ENCODE measurements around the gene PLD5. TPM values are rescaled to one million over a fixed set of nuclear protein-coding genes. Genes with fewer than 3 reads are reported as not detected.

PLD5 gene
- total RNA-seq, 4 donors from 2014 or later = 0.16 TPM; not detected in 3

GRCh38 chr1:242425232-242425631, 99.3 kb downstream of the PLD5 start:
- TF ChIP-seq CTCF (IDR thresholded peaks at IDR 0.05; ENCODE audit: low read depth) = no peak

DNA sequence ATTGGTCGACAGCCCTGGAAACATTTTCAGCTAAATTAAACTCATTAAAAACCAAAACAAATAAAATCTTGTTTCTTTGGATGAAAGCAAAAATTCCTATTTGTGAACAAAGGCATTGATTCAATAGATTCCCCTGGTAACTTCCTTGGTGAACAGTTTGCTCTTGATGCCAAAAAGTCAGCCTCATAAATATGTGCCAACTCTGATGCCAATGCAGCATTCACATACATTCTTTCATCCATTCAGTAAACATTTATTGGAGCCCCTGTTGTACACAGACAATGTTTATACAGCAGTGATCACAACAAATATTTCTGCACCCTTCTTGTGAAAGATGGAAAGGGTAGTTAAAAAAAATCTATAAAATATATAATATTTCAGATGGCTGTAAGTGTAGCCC, 107.8 kb downstream of the PLD5 start:
- TF ChIP-seq CTCF (IDR thresholded peaks at IDR 0.05; ENCODE audit: low read depth) = no peak

- TF ChIP-seq CTCF (IDR thresholded peaks at IDR 0.05; ENCODE audit: low read depth) = no peak
These were observed 111.6 kb downstream of the PLD5 start for GRCh38 chr1:242412921-242413320.

GRCh38 chr1:242411901-242412300, 112.6 kb downstream of the PLD5 start:
- no peak for TF ChIP-seq CTCF (IDR thresholded peaks at IDR 0.05; ENCODE audit: low read depth)

GRCh38 chr1:242405947-242406346, 118.5 kb downstream of the PLD5 start:
- no peak for TF ChIP-seq CTCF (IDR thresholded peaks at IDR 0.05; ENCODE audit: low read depth)

GRCh38 chr1:242404296-242404695, 120.2 kb downstream of the PLD5 start:
- no peak for TF ChIP-seq CTCF (IDR thresholded peaks at IDR 0.05; ENCODE audit: low read depth)

GRCh38 chr1:242402956-242403355, 121.5 kb downstream of the PLD5 start:
- no peak for TF ChIP-seq CTCF (IDR thresholded peaks at IDR 0.05; ENCODE audit: low read depth)

Data from subcutaneous adipose tissue (tissue), 4 donors.